NCI-H2227 (cell line): ENCODE measurements around the gene TAF3.

Experiments used
- DNase-seq: peaks from one replicate; lab custom pipeline; 2025; ENCODE audit not compliant: unreplicated experiment; lab: John Stamatoyannopoulos, UW

Gene TAF3

DNA sequence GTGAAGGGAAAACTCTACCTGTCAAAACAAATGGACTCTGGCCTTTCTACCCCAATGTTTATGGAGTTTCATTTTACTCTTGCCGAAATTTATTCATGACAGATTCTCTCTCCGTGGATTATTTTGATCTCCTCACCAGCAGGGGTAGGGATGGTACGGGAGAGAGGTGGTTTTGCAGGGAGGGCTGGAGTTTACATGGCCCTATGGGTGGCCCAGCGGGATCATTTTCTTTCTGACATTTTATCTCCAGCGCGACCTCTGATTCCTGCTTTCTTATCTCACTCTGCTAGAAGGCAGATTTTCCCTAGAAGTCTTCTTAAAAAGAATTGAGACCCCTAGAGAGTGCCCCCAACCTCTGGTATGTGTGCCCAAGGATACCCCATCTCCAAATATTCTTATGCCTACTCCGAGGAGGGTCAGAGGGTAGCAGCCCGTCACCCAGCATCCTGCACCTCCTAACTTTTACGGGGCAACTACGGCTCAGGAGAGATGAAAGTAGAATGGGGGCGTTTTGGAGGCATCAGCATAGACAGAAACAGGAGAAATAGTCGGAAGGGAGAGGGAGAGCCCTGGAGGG, 226.1 kb downstream of the TAF3 start:
- DNase-seq, result no peak

DNA sequence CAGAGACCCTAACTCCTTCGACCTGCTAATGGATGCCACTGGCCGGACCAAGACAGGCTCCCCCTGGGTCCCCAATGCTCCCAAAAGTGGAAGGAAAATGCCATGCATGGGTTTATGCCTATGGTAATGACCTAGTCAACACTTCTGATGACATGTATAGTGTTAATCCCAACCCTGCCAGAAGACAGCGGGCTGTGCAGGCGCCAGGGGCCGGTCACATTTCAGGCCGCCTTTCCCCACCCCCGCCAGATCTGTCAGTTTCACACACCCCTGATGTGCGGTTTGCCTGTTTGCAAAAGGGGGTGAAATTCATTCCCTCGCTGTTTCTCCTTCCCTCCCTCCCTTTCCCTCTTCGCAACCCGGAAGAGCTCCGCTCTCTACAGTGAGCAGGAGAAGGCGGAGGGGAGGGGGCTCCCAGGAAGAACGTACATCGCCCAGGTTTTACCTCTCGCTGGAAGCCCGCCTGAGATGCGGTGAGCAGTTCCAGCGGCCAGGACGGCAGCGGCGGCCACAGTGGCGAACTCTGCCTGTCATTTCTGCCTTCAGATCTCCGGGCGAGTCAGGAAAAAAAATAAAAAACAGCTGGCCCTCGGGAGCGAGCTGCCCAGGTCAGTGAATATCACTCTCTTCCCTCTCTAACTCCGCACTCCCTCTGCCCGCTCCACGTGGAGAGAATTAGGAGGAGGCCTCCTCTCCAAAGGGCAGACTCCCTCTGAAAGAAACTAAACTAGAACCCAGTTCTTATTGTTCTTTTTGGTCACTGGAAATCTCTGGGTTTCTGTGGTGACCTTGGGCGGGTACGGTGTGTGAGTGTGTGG, 226.8 kb downstream of the TAF3 start:
- no peak for DNase-seq

DNA sequence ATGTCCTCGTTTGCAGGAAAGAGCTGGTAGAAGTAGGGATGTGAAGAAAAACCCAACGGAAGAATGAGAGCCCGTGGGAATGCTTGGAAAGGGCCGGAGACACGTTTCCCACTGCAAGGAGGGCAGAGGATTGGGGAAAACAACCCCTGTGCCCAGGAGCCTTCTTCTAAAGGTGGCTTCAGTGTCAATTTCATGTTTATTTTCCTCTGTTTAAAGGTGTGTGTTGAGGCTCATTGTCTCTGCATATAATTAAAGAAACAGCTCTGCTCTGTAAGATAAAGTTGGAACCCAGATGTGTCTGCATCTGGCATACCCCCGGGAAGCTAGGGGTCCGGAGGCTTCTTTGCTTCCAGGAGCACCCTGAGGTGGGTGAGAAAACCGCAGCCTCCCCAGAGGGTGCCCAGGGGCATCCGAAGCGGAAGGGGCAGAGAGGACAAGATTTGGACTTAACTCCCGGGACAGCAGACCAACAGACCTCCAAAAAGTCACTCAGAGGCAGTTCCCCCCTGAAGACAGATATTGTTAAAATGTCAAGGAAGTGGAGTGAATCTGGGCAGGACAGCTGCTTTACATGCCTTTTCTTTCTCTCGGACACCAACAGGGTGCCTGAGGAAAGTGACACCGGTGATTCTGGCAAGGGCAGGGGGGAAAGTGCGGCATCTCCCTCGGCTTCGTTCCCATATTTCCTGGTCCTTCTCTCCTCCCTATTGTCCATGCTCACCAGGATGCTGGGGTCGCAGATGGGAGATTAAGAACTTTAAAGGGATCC, 227.6 kb downstream of the TAF3 start:
- DNase-seq, result no peak

DNA sequence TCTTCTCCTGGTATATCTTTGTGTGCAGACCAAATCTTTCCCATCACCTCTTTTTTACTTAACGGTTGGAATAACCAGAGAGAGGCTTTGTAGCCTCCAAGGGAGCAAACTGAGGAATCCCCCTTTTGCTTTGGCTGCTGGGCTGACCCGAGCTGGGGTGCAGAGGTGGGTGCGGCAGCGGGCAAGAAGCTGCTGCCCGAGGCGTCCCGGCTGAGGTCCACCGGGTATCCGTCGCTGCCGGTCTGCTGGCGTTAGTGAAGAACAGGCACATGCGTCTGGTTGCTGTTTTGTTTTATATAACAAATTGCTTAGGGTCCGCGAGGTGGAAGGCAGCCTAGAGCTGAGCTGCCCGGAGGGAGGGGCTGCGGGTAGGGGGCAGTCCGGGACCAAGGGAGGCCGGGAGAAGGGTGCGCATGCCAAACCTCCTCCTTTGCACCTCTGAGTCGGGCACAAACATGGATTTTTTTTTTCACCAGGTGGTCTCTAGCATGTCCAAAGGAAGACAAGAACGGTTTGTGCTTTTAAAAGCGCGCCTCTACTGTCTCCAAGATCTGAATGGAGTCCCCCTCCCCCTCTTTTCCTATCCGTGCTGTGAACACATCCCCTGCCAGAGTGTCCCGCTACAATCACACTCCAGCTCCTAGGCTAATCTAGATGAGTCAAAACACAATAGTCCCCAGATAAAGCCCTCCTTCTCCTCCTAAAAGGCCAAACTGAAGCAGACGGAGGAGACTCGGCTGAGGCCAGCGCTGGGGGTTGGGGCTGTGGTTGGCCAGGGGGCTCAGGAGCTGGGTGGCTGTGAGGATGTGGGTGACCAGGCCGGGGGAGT, 229.4 kb downstream of the TAF3 start:
- DNase-seq, result no peak

DNA sequence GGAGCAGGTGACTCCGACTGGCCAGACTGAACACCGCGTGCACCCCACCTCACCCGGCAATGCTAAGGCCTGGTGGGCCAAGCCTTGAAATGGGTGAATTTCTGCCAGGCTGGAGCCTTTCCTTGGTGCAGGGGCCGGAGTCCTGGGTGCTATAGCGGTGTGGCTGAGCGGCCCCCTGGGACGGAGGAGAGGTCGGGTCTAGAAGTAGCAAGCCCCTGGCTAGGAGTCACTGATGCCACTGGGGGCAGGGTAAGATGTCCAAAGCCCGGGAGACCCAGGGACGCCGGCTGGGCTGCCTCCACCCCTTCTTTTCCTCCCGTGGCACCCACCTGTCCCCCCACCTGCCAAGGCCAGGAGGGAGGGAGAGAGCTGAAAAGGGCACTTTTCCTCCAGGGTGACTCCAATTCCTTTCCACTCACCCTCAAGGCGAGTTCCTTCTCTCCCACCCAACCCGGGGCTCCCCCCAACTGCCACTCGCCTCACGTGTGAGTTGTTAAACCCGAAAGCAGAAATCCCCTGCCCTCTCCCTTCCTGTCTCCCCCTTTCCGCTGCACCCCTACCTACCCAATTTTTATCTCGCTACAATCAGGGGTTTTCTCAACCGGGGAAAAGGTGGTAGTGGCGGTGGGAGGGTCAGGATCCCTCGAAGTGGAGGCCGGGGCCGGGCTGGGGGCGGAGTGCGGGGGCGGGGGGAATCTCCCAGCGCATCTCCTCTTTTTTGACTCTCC, 230.1 kb downstream of the TAF3 start:
- no peak for DNase-seq

DNA sequence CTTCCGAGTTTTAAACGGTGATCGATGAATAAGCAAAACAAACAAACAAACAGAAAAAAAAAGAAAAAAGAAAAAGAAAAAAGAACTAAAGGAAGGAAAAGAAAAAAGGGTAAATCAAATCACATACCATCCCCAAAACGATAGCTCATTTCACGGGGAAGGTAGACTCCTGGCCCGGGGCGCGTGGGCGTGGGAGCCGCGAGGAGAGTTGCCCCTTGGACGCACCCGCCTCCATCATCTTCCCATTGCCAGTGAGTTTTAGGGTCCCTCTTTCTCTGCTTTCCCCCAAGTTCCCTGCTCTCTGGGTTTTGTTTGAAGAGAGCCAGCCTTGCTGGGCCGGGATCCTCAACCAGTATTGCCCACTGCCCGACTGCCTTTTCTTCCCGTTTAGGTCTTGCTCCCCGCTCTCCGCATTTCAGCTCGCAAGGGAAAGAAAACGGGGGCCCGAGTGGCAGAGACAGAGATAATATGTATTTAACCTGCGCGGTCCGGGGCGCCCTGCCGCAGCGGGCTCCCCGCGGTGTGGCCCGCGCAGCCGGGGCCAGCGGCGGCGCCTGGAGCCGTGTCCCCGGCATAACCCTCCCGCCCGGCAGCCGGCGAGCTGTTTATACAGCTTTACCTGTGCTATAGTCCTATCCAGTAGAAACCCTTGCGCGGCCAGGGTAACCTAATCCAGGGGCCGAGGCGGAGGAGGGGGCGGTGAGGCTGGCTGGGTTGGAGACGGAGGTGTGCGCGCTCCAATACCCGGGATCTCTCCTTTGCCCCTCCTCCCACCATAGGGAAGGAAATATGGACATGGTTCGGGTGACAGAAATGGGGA, 230.9 kb downstream of the TAF3 start:
- no peak for DNase-seq

DNA sequence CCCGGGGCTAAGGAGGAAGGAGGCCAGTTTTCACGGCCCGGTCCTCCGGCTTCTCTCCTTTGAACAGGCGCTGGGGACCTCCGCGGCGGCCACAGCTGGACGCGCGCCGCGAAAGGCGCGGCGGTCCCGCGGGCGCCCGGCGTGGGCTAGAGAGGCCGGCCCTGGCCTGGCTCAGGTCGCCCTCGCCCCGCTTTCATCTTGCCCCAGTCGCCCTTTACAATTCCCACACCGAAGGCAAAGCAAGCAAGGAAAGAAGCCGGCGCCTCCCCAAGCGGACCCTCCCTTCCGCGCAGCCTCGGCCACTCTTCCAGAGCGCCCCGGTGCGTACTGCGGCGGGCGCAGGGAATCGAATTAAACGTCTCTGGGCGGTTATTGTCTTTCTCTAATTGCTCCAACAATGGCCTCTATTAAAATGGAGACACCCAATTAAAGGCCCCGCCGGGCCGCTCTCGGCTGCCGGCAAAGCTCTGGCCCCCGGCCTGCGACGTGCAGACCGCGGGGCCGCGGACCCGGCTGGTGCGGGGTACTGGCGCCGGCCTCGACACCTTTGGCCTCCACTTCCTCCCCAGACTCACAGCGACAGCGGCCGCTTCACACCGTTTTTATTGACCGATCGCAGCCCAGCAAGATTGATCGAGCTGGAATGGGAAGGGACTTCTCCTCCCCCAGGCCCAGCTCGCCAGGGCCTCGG, 231.7 kb downstream of the TAF3 start:
- no peak for DNase-seq

DNA sequence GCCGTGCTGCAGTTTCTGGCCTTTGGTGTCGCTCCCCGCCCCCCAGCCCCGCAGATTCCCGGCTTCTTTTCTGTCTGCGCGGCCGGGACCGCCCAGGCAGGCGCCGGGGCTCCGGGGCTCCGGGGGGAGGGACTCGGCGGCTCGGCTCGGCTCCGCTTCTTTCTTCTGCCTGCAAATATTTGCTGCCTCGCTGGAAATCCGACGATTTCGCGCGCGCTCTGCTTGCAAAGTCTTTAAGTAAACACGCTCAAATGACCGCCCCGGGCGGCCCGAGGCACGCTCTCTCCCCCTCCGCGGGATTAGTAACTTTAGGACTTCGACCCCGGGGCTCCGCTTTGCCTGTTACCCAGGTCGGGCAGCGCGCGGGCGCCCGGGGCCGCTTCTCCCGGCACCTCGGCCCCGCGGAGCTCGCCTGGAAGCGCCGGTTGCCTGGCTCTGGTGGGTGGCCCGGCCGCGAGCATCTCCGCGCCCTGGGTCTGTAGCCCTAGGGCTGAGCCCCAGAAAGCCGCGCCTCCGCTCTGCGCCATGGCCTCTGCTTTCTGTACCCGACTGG, 232.3 kb downstream of the TAF3 start:
- DNase-seq, result no peak

DNA sequence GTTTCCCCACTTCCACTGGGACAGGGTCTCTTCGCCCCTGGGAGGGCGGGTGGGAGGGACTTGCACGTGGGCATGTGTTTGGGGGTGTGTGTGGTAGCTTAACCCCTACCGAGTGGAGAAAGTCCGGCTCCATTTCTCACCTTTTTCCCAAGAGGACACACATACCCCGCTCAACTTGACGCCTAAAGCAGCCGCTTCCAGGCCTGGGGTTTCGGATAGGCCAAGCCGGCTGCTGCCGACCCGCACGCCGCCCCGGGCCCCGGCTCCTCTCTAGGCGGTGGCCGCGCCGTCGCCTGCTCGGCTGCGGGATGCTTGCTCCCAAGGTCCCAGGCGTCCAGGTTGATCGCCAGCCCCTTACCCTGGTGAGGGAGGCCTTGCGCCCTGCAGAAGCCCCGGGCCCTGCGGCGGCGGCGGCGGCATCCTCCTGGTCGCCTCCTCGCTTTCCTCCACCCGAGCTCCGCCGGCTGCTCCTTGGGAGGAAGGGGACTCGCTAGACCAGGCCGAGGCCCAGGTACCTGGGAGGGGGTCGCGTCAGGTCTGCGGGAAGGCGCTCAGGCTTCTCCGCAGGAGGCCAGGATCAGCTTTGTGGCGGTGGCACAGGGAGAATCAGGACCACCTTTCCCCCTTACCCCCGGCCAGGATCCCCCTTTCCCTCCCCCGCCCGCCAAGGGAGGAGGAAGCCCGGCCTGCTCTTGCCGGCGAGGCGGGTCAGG, 233.0 kb downstream of the TAF3 start:
- DNase-seq, result no peak

DNA sequence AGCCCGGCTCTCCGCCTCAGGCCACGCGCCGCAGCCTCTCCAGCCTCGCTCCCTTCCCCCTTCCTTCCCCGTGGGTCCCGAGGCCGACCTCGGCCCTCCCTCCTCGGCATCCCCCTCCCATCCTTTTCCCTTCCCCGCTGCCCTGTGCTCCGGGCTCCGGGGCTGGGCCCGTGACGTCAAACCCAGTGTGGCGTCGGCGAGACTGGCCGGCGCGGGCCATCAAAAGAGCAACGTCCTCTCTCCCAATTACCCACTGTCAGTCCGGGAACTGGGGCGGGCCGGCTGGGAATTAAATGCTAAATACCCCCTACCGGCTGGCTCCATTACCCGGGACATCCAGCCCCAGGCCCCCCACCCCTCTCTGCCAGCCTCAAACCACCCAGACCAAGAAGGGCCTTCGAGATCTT, 233.5 kb downstream of the TAF3 start:
- no peak for DNase-seq

DNA sequence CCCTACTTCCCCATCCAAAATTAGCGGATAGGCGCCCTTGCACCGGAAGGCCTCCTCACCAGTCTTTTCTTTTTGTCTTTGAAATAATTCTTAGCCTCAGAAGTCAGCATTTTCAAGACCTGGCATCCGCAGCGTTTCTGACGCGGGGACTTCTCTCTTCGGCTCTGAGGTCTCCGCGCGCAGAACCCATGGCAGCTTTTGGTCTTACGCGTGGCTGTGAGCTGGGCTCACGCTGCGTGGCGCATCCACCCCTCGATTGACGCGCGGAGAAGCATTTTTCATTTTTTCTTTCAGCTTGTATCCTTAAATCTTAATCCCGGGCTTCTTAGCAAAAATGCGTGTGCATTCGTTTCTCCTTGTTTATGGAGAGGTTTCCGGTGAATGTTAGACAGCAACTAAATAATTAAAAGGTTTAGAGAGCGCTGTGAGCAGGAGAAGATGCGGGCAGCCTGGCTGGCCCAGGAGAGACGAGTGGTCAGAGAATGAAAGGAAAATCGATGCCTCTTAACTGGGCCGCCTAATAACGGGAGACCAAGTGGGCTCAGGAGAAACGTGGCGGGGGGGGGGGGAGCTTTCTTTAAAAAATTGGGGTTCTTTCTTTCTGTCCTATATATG, 234.1 kb downstream of the TAF3 start:
- no peak for DNase-seq

DNA sequence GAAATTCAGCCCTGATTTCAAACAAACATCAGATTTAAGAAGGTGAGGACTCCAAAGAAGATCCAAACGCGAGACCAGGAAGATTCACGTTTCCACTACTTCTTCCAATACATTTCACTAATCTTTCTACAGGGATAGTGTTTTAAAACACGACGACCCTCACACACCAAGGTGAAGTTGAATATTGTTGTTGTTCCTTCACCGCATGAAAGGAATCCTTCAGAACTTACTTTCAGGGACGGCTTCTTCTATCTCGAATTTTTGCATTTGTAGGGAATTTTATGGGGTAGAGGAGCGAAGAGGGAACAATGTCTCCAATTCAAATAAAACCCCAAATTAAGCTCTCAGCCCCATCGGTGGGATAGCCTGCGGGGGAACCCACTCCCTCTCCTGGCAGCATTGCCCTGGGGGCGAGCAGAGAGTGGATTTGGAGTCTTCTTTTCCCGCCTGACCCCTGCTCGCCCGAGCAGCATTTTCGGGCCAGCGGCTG, 234.7 kb downstream of the TAF3 start:
- no peak for DNase-seq

DNA sequence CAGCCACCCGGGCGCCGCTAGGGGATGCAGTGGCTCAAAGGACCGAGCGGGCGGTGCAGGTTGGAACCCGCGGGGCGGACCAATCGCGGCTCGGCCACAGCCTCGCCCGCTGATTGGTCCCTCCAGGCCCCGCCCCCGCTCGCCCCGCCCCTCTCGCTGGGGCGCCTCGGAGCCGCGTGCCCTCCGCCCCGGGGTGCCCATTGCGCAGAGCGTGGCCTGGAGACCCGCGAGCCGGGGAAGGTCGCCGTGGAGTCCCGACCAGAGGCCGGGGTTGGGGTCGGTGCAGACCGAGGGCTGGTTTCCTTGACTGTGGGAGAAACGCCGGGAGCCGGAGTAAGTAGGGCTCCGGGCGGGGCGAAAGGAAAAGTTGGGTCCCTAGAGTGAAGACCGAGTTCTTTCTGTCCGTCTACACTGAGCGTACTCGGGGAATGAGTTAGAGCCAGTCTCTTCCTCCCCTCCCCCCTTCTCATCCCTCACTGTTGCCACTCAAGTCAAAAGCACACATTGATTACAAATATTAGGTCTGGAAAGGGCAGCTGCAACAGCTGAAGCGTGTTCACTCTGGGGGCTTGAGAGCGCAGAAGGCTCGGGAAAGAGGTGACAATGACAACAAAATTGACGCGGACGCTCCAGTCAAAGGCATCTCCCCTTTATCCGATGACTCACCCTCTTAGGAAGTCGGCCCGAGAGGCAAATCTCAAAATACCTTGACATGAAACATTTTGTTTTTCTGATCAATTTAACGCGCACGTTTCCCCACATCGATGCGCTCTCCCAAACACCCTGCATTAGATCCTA, 235.3 kb downstream of the TAF3 start:
- DNase-seq, result peak; percentile 51

DNA sequence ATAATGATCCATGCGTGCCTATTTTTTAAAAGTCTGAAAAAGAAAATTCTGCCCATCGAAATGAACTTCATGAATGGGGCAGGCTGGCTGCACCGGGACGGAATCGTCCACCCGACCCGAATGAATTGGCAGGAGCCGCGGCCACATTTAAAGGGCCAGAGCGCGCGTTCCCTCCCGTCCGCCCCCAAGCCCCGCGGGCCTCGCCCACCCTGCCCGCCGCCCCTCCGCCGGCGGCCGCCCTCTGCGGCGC, 235.9 kb downstream of the TAF3 start:
- no peak for DNase-seq

DNA sequence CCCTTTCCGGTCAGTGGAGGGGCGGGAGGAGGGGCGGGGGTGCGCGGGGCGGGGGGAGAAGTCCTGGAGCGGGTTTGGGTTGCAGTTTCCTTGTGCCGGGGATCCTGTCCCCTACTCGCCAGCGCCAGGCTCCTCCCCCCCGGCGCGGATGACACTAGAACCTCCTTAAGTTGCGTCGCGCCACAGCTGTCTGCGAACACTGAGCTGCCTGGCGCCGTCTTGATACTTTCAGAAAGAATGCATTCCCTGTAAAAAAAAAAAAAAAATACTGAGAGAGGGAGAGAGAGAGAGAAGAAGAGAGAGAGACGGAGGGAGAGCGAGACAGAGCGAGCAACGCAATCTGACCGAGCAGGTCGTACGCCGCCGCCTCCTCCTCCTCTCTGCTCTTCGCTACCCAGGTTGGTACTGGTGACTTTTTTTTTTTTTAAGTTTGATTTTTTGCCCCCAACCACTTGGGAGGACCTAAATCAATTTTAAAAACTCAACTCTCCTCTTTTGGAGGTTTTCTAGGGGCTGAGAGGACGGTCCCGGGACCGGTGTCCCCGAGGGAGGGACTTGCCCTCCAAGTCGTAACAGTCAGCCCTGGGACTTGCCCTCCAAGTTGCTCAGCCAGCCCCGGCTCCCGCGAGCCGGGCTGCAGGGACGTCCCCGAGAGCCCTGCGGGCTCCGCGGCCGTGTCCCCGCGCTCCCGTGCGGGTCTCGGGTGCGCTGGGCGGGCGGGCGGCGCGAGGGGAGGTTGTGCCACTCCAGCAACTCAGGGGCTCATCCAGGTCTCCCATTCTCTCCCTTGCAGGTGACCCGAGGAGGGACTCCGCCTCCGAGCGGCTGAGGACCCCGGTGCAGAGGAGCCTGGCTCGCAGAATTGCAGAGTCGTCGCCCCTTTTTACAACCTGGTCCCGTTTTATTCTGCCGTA, 236.4 kb downstream of the TAF3 start, which contains the start of gene GATA3:
TSS of gene GATA3 (plus strand) at position 195 of the 914 bp plus-strand sequence. CDS start 968 bp downstream, outside the sequence.
- DNase-seq, result no peak
